Nephron (organoid): ENCODE data around the gene ABCE1.
A peak's percentile ranks its signal among the peaks of the same experiment; 100 is the strongest.

Experiments
- H3K27ac Mint-ChIP-seq, 3 experiments: 2 replicates each; pipeline ENCODE4 v1.8.0; 2020; ENCODE audit warnings: mixed read lengths in 3 of 3, mild to moderate bottlenecking in 2 of 3, moderate library complexity in 1 of 3
- H3K27me3 Mint-ChIP-seq: 2 replicates; pipeline ENCODE4 v1.8.0; 2021; ENCODE audit warnings: low read depth, mild to moderate bottlenecking, moderate library complexity, mixed read lengths
- H3K36me3 Mint-ChIP-seq: 2 replicates; pipeline ENCODE4 v1.8.0; 2020; ENCODE audit warnings: low read depth, mixed read lengths
- H3K4me1 Mint-ChIP-seq: 2 replicates; pipeline ENCODE4 v1.8.0; 2020; ENCODE audit warnings: mixed read lengths
- H3K4me3 Mint-ChIP-seq, 3 experiments: 2 replicates each; pipeline ENCODE4 v1.8.0; 2020; ENCODE audit warnings: mild to moderate bottlenecking in 3 of 3, mixed read lengths in 3 of 3, moderate library complexity in 2 of 3
- H3K9me3 Mint-ChIP-seq: 2 replicates; pipeline ENCODE4 v1.8.0; 2020; ENCODE audit warnings: mixed read lengths
- CTCF ChIP-seq, 3 experiments: fragments of 200-600 bp; sonication (generic); IDR thresholded peaks; one replicate each; pipeline ENCODE4 v1.5.0; 2021; ENCODE audit warnings: antibody characterized with exemption in 3 of 3; ENCODE audit not compliant: unreplicated experiment in 3 of 3

ABCE1 gene

GRCh38 chr4:145102619-145103018 lies 4.5 kb downstream of the ABCE1 start:
- no peaks in the 10 kb centered on the region for H3K9me3 Mint-ChIP-seq
- TF ChIP-seq CTCF (IDR thresholded peaks at IDR 0.05; ENCODE audit: unreplicated experiment in 3 of 3) = no peak
- H3K4me1 Mint-ChIP-seq = peaks cover 11% of the 10 kb centered on the region
- H3K36me3 Mint-ChIP-seq = peaks cover 9% of the 10 kb centered on the region
- no peak overlapping the region for H3K4me3 Mint-ChIP-seq
- no peaks in the 10 kb centered on the region for H3K27me3 Mint-ChIP-seq
- H3K27ac Mint-ChIP-seq = no peak overlapping the region

GRCh38 chr4:145103496-145103895 lies 5.4 kb downstream of the ABCE1 start:
- no peak overlapping the region for H3K4me3 Mint-ChIP-seq
- no peaks in the 10 kb centered on the region for H3K27me3 Mint-ChIP-seq
- H3K27ac Mint-ChIP-seq = no peak overlapping the region
- no peaks in the 10 kb centered on the region for H3K9me3 Mint-ChIP-seq
- peaks cover 11% of the 10 kb centered on the region for H3K4me1 Mint-ChIP-seq
- peaks cover 13% of the 10 kb centered on the region for H3K36me3 Mint-ChIP-seq
- no peak for TF ChIP-seq CTCF (IDR thresholded peaks at IDR 0.05; ENCODE audit: unreplicated experiment in 3 of 3)

- no peak overlapping the region for H3K27ac Mint-ChIP-seq
- H3K27me3 Mint-ChIP-seq = no peaks in the 10 kb centered on the region
- no peaks in the 10 kb centered on the region for H3K4me1 Mint-ChIP-seq
- no peak overlapping the region for H3K4me3 Mint-ChIP-seq
- TF ChIP-seq CTCF (IDR thresholded peaks at IDR 0.05; ENCODE audit: unreplicated experiment in 3 of 3) = no peak
- no peaks in the 10 kb centered on the region for H3K9me3 Mint-ChIP-seq
- H3K36me3 Mint-ChIP-seq = peaks cover 39% of the 10 kb centered on the region
Observed at GRCh38 chr4:145107126-145107525, 9.0 kb downstream of the ABCE1 start.

GRCh38 chr4:145108128-145108527 lies 10.0 kb downstream of the ABCE1 start:
- Mint-ChIP-seq H3K27ac (no peak overlapping the region), H3K9me3 (no peaks in the 10 kb centered on the region)
- no peak for TF ChIP-seq CTCF (IDR thresholded peaks at IDR 0.05; ENCODE audit: unreplicated experiment in 3 of 3)

GRCh38 chr4:145125396-145125795 lies 27.3 kb downstream of the ABCE1 start:
- TF ChIP-seq CTCF (IDR thresholded peaks at IDR 0.05; ENCODE audit: unreplicated experiment in 3 of 3) = no peak
- Mint-ChIP-seq H3K36me3 (peaks cover 50% of the 10 kb centered on the region), H3K9me3 (no peaks in the 10 kb centered on the region), H3K4me3 (no peak overlapping the region), H3K27me3 (no peaks in the 10 kb centered on the region), H3K27ac (no peak overlapping the region), H3K4me1 (no peaks in the 10 kb centered on the region)

More at GRCh38 chr4:145108128-145108527, 10.0 kb downstream of the ABCE1 start:
- no peak overlapping the region for H3K4me3 Mint-ChIP-seq
- no peaks in the 10 kb centered on the region for H3K4me1 Mint-ChIP-seq
- peaks cover 49% of the 10 kb centered on the region for H3K36me3 Mint-ChIP-seq
- H3K27me3 Mint-ChIP-seq = no peaks in the 10 kb centered on the region

- Mint-ChIP-seq H3K9me3 (no peaks in the 10 kb centered on the region), H3K27ac (peak overlapping the region in 1 of 3 experiments; percentile 52), H3K27me3 (no peaks in the 10 kb centered on the region), H3K4me1 (no peaks in the 10 kb centered on the region), H3K4me3 (no peak overlapping the region), H3K36me3 (peaks cover 43% of the 10 kb centered on the region)
- TF ChIP-seq CTCF (IDR thresholded peaks at IDR 0.05; ENCODE audit: unreplicated experiment in 3 of 3) = no peak
Observed at GRCh38 chr4:145130130-145130529, 32.0 kb downstream of the ABCE1 start.
